T-helper 17 cell (primary cell): Measurements from ENCODE around the gene CYP2C8. TPM values are rescaled to one million over a fixed set of nuclear protein-coding genes. Genes with fewer than 3 reads are reported as not detected.
"Not testable (repeated sequence)": the region's sequence is repeated elsewhere in the genome, so short reads cannot be mapped to it uniquely, and the experiment has no call there.

Experiments used
- ATAC-seq: fragments of 150-1000 bp; cut with Tn5 transposase; 2 replicates; pipeline ENCODE4 v1.10.0; 2021; ENCODE audit warnings: mild to moderate bottlenecking, moderate library complexity
- DNase-seq, 3 donors: peaks; one replicate each; pipeline versions ENCODE4 v3.0.0 to v3.0.0-alpha.2; 2020 to 2021
- H3K9me3 ChIP-seq: one replicate; pipeline ENCODE4 v1.7.0; 2013; ENCODE audit warnings: low read length, mild to moderate bottlenecking; ENCODE audit not compliant: control insufficient read depth, poor library complexity, severe bottlenecking
- H3K27ac Mint-ChIP-seq: one replicate; pipeline ENCODE4 v1.8.0; 2022; ENCODE audit warnings: mild to moderate bottlenecking, moderate library complexity, mixed read lengths
- H3K27me3 Mint-ChIP-seq: one replicate; pipeline ENCODE4 v1.8.0; 2022; ENCODE audit warnings: mixed read lengths
- H3K36me3 Mint-ChIP-seq: one replicate; pipeline ENCODE4 v1.8.0; 2022; ENCODE audit warnings: low read depth, mixed read lengths
- H3K4me1 Mint-ChIP-seq: one replicate; pipeline ENCODE4 v1.8.0; 2022; ENCODE audit warnings: mild to moderate bottlenecking, mixed read lengths
- H3K4me3 Mint-ChIP-seq: one replicate; pipeline ENCODE4 v1.8.0; 2022; ENCODE audit warnings: mild to moderate bottlenecking, moderate library complexity, mixed read lengths
- total RNA-seq, 4 donors: library from RNA in 2 of 4; stranded (reverse) in 2 of 4; gene quantifications; one replicate each; pipeline ENCODE4 v1.2.3 and lab custom pipeline; 2022 to 2026

CYP2C8 gene
- total RNA-seq (under 1 TPM in 1 of 2 donors, not detected in 1; 0.21 TPM), total RNA-seq (lab: John Stamatoyannopoulos, UW) (0 to 0.12 reads per million in 2 donors)

DNA sequence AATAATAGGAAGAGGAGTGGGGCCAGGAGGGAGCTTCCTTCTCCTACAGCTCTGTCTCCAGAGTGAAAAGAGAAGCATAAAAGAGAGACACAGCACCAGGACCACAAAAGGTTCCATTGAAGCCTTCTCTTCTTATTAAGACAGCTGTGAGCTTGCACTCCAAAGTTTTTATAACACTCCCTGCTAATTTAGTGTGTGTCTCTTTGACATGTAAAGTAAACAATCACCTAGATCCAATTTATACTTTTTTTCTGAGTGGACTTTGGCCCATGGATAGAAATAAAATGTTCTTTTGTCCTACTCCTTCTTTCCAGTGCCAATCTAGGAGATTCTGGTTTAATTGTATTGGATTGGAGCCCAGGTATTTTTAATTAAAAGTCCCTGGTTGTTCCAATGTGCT, at the start of gene CYP2C8:
TSS of gene CYP2C8 (minus strand) at position 212 of the 400 bp plus-strand sequence. CDS start at position 117, 95 bp downstream.
- Mint-ChIP-seq H3K36me3 (no peaks in the 10 kb centered on the region), H3K27ac (no peak within 1 kb of the TSS), H3K27me3 (no peaks in the 10 kb centered on the region), H3K4me3 (no peak within 1 kb of the TSS), H3K4me1 (no peaks in the 10 kb centered on the region)
- ATAC-seq (no peak), DNase-seq (no peak)
- H3K9me3 ChIP-seq = peaks cover 2% of the 10 kb centered on the region

GRCh38 chr10:95116869-95117269, 47.6 kb upstream of the CYP2C8 start:
- peaks cover 2% of the 10 kb centered on the region for H3K36me3 Mint-ChIP-seq
- H3K4me3 Mint-ChIP-seq = no peak overlapping the region
- no peak overlapping the region for H3K27ac Mint-ChIP-seq
- ATAC-seq = no peak
- H3K4me1 Mint-ChIP-seq = no peaks in the 10 kb centered on the region
- DNase-seq = no peak
- H3K9me3 ChIP-seq = no peaks in the 10 kb centered on the region
- H3K27me3 Mint-ChIP-seq = no peaks in the 10 kb centered on the region

DNA sequence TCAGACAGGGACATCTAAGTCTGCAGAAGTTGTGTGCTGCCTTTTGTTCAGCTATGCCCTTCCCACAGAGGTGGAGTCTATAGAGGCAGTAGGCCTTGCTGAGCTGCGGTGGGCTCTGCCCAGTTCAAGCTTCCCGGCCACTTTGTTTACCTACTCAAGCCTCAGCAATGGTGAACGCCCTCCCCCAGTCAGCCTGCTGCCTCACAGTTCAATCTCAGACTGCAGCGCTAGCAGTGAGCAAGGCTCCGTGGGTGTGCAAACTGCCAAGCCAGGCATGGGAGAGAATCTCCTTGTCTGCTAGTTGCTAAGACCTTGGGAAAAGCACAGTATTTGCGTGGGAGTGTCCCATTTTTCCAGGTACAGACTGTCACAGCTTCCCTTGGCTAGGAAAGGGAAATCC, 41.5 kb upstream of the CYP2C8 start:
- H3K9me3 ChIP-seq, H3K36me3 Mint-ChIP-seq, ATAC-seq, H3K4me1 Mint-ChIP-seq, H3K4me3 Mint-ChIP-seq, DNase-seq, H3K27ac Mint-ChIP-seq, H3K27me3 Mint-ChIP-seq: not testable (repeated sequence)

DNA sequence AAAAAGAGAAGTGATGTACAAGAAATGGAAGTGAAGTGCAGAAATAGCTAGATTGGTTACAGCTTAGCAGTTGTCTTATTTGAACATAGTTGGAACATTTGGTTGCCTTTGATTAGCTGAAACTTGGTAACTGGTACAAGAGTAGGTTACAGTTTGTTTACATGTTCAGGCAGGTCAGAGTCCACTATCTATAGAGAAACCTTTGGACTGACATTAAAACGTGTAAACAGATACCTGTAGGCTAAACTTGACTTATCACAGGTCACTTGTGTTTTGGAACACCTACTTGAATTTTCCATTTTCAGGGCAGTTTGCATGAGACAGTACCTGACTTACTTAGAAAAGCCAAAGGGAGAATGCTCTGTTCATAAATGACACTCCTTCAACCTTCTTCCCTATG, 28.5 kb upstream of the CYP2C8 start:
- H3K27me3 Mint-ChIP-seq = no peaks in the 10 kb centered on the region
- H3K36me3 Mint-ChIP-seq = no peaks in the 10 kb centered on the region

GRCh38 chr10:95096143-95096542, 26.8 kb upstream of the CYP2C8 start:
- DNase-seq = no peak
- no peaks in the 10 kb centered on the region for H3K9me3 ChIP-seq
- no peak overlapping the region for H3K4me3 Mint-ChIP-seq

More for the DNA sequence above, 28.5 kb upstream of the CYP2C8 start:
- no peak overlapping the region for H3K4me3 Mint-ChIP-seq
- no peaks in the 10 kb centered on the region for H3K9me3 ChIP-seq
- no peaks in the 10 kb centered on the region for H3K4me1 Mint-ChIP-seq
- ATAC-seq = no peak
- no peak for DNase-seq
- H3K27ac Mint-ChIP-seq = no peak overlapping the region

DNA sequence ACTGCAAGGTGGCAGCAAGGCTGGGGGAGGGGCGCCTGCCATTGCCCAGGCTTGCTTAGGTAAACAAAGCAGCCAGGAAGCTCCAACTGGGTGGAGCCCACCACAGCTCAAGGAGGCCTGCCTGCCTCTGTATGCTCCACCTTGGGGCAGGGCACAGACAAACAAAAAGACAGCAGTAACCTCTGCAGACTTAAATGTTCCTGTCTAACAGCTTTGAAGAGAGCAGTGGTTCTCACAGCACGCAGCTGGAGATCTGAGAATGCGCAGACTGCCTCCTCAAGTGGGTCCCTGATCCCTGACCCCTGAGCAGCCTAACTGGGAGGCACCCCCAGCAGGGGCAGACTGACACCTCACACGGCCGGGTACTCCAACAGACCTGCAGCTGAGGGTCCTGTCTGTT, 10.3 kb upstream of the CYP2C8 start:
- H3K27ac Mint-ChIP-seq, H3K27me3 Mint-ChIP-seq, DNase-seq, H3K36me3 Mint-ChIP-seq, H3K4me1 Mint-ChIP-seq, H3K9me3 ChIP-seq, H3K4me3 Mint-ChIP-seq, ATAC-seq: not testable (repeated sequence)

More at GRCh38 chr10:95096143-95096542, 26.8 kb upstream of the CYP2C8 start:
- no peaks in the 10 kb centered on the region for H3K4me1 Mint-ChIP-seq
- no peaks in the 10 kb centered on the region for H3K36me3 Mint-ChIP-seq
- no peak for ATAC-seq
- H3K27ac Mint-ChIP-seq = no peak overlapping the region
- H3K27me3 Mint-ChIP-seq = no peaks in the 10 kb centered on the region

DNA sequence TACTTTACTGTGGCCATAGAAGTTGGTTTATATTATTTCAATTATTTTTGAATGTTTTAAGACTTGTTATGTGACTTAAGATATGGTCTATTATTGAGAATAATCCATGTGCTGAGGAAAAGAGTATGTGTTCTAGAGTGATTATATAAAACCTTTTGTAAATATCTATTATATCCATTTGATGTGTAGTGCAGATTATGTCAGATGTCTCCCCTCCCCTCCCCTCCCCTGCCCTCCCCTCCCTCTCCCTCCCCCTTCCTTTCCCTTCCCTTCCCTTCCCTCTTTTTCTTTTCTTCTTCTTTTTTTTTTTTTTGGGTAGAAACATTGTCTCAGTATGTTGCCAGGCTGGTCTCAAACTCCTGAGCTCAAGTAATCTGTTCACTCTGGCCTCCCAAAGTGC, 8.3 kb upstream of the CYP2C8 start:
- H3K27me3 Mint-ChIP-seq = no peaks in the 10 kb centered on the region
- H3K9me3 ChIP-seq = no peaks in the 10 kb centered on the region
- H3K27ac Mint-ChIP-seq = no peak overlapping the region
- H3K36me3 Mint-ChIP-seq = no peaks in the 10 kb centered on the region
- DNase-seq = no peak
- H3K4me1 Mint-ChIP-seq = no peaks in the 10 kb centered on the region
- ATAC-seq = no peak
- no peak overlapping the region for H3K4me3 Mint-ChIP-seq

GRCh38 chr10:95071107-95071660, 1.9 kb upstream of the CYP2C8 start:
- no peaks in the 10 kb centered on the region for H3K36me3 Mint-ChIP-seq
- no peaks in the 10 kb centered on the region for H3K4me1 Mint-ChIP-seq
- DNase-seq = no peak
- no peaks in the 10 kb centered on the region for H3K27me3 Mint-ChIP-seq
- H3K9me3 ChIP-seq = peaks cover 2% of the 10 kb centered on the region
- no peak overlapping the region for H3K27ac Mint-ChIP-seq
- H3K4me3 Mint-ChIP-seq = no peak overlapping the region
- ATAC-seq = no peak

DNA sequence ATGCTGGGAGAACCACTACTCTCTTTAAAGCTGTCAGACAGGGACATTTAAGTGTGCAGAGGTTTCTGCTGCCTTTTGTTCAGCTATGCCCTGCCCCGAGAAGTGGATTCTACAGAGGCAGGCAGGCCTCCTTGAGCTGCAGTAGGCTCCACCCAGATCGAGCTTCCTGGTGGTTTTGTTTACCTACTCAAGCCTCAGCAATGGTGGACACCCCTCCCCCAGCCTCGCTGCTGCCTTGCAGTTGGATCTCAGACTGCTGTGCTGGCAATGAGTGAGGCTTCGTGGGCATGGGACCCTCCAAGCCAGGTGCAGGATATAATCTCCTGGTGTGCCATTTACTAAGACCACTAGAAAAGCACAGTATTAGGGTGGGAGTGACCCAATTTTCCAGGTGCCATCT, 5.2 kb downstream of the CYP2C8 start:
- not testable (repeated sequence) for ATAC-seq, H3K9me3 ChIP-seq, H3K27ac Mint-ChIP-seq, H3K27me3 Mint-ChIP-seq, DNase-seq, H3K4me3 Mint-ChIP-seq, H3K4me1 Mint-ChIP-seq, H3K36me3 Mint-ChIP-seq

- Mint-ChIP-seq H3K36me3 (no peaks in the 10 kb centered on the region), H3K4me3 (no peak overlapping the region), H3K27ac (no peak overlapping the region), H3K4me1 (no peaks in the 10 kb centered on the region), H3K27me3 (no peaks in the 10 kb centered on the region)
- ATAC-seq (no peak), DNase-seq (no peak)
- no peaks in the 10 kb centered on the region for H3K9me3 ChIP-seq
Observed at GRCh38 chr10:95056744-95057363, 12.4 kb downstream of the CYP2C8 start.

DNA sequence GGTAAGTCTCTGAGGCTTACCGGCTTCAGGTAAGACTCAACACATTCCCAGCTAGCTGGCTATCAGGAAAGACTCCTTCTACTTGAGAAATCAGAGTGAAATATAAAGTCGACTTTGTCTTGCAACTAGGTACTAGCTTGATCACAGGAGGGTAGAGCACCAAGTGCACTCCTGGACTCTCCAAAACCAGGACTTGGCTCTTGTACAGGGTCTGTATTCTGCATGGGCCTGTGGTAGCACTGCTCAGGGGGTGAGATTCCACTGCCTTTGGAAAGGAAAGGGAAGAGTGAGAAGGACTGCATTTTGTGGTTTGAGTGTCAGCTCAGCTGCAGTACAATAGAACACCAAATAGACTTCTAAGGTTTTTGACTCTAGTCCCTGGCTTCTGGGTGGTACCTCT, 19.4 kb downstream of the CYP2C8 start:
- no peaks in the 10 kb centered on the region for H3K9me3 ChIP-seq
- Mint-ChIP-seq H3K4me1 (no peaks in the 10 kb centered on the region), H3K4me3 (no peak overlapping the region), H3K27ac (no peak overlapping the region), H3K36me3 (no peaks in the 10 kb centered on the region), H3K27me3 (no peaks in the 10 kb centered on the region)
- ATAC-seq (no peak), DNase-seq (no peak)

- Mint-ChIP-seq H3K36me3 (no peaks in the 10 kb centered on the region), H3K4me1 (no peaks in the 10 kb centered on the region), H3K27me3 (no peaks in the 10 kb centered on the region), H3K27ac (no peak overlapping the region), H3K4me3 (no peak overlapping the region)
- ATAC-seq = no peak
- no peak for DNase-seq
- H3K9me3 ChIP-seq = no peaks in the 10 kb centered on the region
Observed at GRCh38 chr10:95048206-95048605, 21.1 kb downstream of the CYP2C8 start.

DNA sequence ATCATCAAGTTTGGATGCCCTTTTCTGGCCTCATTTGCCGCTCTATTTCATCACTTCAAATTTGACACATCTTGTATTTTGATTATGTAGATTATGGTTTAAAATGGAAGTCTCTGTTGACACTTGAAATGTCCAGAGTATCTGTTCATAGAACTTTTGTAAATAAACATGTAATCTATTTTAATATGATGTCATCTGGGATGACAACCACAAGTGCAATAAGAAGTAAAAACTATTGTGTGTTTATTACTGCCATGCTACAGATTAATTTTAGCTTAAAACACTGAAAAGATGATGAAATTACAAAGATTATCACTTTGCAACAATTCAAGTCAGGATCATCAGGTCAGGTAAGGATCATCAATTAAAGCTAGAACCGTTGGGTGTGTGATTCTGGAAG, 30.0 kb downstream of the CYP2C8 start:
- Mint-ChIP-seq H3K36me3 (no peaks in the 10 kb centered on the region), H3K27ac (no peak overlapping the region), H3K4me3 (no peak overlapping the region), H3K27me3 (no peaks in the 10 kb centered on the region), H3K4me1 (no peaks in the 10 kb centered on the region)
- H3K9me3 ChIP-seq = no peaks in the 10 kb centered on the region
- ATAC-seq = no peak
- DNase-seq = no peak
